ENCODE results near the gene TRIM60.
"Not testable (repeated sequence)": the region's sequence is repeated elsewhere in the genome, so short reads cannot be mapped to it uniquely, and the experiment has no call there.

The TRIM60 gene

DNA sequence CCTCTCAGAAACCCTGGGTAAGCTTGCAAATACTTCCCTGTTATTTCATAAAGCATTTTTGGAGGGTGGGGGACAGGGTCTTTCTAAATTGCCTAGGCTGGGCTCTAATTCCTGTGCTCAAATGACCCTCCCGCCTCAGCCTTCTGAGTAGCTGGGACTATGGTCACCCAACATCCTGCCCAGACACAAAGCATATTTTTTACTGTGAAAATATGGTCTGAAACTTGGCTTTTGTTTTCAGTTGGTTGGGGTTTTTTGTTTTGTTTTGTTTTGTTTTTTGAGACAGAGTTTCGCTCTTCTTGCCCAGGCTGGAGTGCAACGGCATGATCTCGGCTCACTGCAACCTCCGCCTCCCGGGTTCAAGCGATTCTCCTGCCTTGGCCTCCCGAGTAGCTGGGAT lies 6.0 kb upstream of the TRIM60 start:
- CTCF ChIA-PET; H3K4me1 ChIP-seq (ENCODE audit: control insufficient read depth, insufficient read depth, low read length); H3K9me3 ChIP-seq (ENCODE audit: control insufficient read depth, insufficient read depth, low read depth, low read length); H3K4me3 ChIP-seq (ENCODE audit: low read depth, low read length); H3K36me3 ChIP-seq (ENCODE audit: control insufficient read depth in 2 of 2, insufficient read depth in 1 of 2, low read length in 2 of 2); H3K27ac ChIP-seq (ENCODE audit: extremely low read depth, low read depth, low read length); POLR2A ChIA-PET: not testable (repeated sequence)

DNA sequence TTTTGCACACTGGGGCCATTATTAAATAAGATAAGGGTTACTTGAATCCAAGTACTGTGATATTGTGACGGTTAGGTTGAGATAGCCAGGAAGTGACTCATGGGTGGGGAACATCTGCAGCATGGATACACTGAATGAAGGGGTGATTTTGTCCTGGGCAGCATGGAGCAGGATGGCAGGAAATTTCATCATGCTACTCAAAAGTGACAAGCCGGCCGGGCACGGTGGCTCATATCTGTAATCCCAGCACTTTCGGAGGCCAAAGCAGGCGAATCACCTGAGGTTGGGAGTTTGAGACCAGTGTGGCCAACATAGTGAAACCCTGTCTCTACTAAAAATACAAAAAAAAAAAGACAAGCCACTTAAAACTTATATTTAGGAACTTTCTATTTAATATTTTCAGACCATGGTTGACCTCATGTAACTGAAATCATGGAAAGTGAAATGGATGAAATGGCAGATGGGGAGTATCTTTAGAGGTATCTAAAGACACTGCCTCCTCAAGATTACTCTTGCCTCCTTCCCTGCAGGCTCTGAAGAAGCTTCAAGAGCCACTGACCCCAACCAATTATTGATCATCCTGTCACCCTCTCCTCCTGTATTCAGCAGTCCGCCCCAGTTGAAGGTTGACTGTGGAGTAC lies 3.9 kb upstream of the TRIM60 start:
- Histone ChIP-seq H3K4me3 (ENCODE audit: low read depth, low read length) (no peak overlapping the region), H3K36me3 (ENCODE audit: control insufficient read depth in 2 of 2, insufficient read depth in 1 of 2, low read length in 2 of 2) (no peaks in the 10 kb centered on the region), H3K9me3 (ENCODE audit: control insufficient read depth, insufficient read depth, low read depth, low read length) (no peaks in the 10 kb centered on the region), H3K27ac (ENCODE audit: extremely low read depth, low read depth, low read length) (no peak overlapping the region), H3K4me1 (ENCODE audit: control insufficient read depth, insufficient read depth, low read length) (no peaks in the 10 kb centered on the region)
- CTCF ChIA-PET = no interaction called here
- POLR2A ChIA-PET = no interaction called here
- TF ChIP-seq ZNF610 (tag by site-specific recombination; IDR thresholded peaks at IDR 0.05; ENCODE audit: borderline replicate concordance) (no peak), ZIC2 (tag by site-specific recombination; IDR thresholded peaks at IDR 0.05) (no peak), GLIS1 (tag by site-specific recombination; IDR thresholded peaks at IDR 0.05) (no peak), ZNF266 (tag by site-specific recombination; IDR thresholded peaks at IDR 0.05; ENCODE audit: low read depth) (no peak), ZFP3 (tag by site-specific recombination; IDR thresholded peaks at IDR 0.05; ENCODE audit: low read depth) (no peak), BCL11B (tag by site-specific recombination; IDR thresholded peaks at IDR 0.05; ENCODE audit: low read depth) (no peak), ZNF157 (tag by site-specific recombination; IDR thresholded peaks at IDR 0.05) (no peak), ZBTB8A (tag by site-specific recombination; IDR thresholded peaks at IDR 0.05) (no peak), ZFHX2 (tag by site-specific recombination; conservative IDR thresholded peaks at IDR 0.05) (no peak), ZNF768 (tag by site-specific recombination; IDR thresholded peaks at IDR 0.05) (no peak), ZNF664 (tag by site-specific recombination; IDR thresholded peaks at IDR 0.05) (no peak), ZSCAN30 (tag by site-specific recombination; IDR thresholded peaks at IDR 0.05) (no peak), ZNF830 (tag by site-specific recombination; IDR thresholded peaks at IDR 0.05; ENCODE audit: low read depth) (no peak), ZNF529 (tag by site-specific recombination; IDR thresholded peaks at IDR 0.05; ENCODE audit: insufficient replicate concordance) (no peak), ZNF514 (tag by site-specific recombination; IDR thresholded peaks at IDR 0.05) (no peak), ZNF473 (tag by site-specific recombination; IDR thresholded peaks at IDR 0.05) (no peak), HOXA7 (CRISPR knock-in tag; IDR thresholded peaks at IDR 0.05; ENCODE audit: borderline replicate concordance) (no peak)
- TF ChIP-seq, protein P1, sequence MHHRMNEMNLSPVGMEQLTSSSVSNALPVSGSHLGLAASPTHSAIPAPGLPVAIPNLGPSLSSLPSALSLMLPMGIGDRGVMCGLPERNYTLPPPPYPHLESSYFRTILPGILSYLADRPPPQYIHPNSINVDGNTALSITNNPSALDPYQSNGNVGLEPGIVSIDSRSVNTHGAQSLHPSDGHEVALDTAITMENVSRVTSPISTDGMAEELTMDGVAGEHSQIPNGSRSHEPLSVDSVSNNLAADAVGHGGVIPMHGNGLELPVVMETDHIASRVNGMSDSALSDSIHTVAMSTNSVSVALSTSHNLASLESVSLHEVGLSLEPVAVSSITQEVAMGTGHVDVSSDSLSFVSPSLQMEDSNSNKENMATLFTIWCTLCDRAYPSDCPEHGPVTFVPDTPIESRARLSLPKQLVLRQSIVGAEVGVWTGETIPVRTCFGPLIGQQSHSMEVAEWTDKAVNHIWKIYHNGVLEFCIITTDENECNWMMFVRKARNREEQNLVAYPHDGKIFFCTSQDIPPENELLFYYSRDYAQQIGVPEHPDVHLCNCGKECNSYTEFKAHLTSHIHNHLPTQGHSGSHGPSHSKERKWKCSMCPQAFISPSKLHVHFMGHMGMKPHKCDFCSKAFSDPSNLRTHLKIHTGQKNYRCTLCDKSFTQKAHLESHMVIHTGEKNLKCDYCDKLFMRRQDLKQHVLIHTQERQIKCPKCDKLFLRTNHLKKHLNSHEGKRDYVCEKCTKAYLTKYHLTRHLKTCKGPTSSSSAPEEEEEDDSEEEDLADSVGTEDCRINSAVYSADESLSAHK (tag by site-specific recombination; IDR thresholded peaks at IDR 0.05) = no peak
- TF ChIP-seq, protein P2, sequence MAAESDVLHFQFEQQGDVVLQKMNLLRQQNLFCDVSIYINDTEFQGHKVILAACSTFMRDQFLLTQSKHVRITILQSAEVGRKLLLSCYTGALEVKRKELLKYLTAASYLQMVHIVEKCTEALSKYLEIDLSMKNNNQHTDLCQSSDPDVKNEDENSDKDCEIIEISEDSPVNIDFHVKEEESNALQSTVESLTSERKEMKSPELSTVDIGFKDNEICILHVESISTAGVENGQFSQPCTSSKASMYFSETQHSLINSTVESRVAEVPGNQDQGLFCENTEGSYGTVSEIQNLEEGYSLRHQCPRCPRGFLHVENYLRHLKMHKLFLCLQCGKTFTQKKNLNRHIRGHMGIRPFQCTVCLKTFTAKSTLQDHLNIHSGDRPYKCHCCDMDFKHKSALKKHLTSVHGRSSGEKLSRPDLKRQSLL (tag by site-specific recombination; IDR thresholded peaks at IDR 0.05) = no peak
- TF ChIP-seq, protein P3, sequence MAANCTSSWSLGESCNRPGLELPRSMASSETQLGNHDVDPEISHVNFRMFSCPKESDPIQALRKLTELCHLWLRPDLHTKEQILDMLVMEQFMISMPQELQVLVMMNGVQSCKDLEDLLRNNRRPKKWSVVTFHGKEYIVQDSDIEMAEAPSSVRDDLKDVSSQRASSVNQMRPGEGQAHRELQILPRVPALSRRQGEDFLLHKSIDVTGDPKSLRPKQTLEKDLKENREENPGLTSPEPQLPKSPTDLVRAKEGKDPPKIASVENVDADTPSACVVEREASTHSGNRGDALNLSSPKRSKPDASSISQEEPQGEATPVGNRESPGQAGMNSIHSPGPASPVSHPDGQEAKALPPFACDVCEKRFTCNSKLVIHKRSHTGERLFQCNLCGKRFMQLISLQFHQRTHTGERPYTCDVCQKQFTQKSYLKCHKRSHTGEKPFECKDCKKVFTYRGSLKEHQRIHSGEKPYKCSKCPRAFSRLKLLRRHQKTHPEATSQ (tag by site-specific recombination; IDR thresholded peaks at IDR 0.05) = no peak
